Left ventricle myocardium superior (tissue), 1 donor: Measurements from ENCODE around the gene CCNB3. TPM values are rescaled to one million over a fixed set of nuclear protein-coding genes. Genes with fewer than 3 reads are reported as not detected.
"Not testable (repeated sequence)": the region's sequence is repeated elsewhere in the genome, so short reads cannot be mapped to it uniquely, and the experiment has no call there.

Experiments used
- ATAC-seq: fragments of 200-7000 bp; cut with Tn5 transposase; one replicate; pipeline ENCODE4 v1.9.1; 2020; ENCODE audit warnings: mild to moderate bottlenecking, moderate library complexity
- DNase-seq: peaks from one replicate; pipeline ENCODE4 v3.0.0-alpha.2; 2020
- intact Hi-C: fragments of 100-400 bp; cut with micrococcal nuclease; formaldehyde crosslinking; loops from one replicate; pipeline ENCODE4 v1.11.0; 2022
- long read RNA-seq: library from polyadenylated mRNA; unstranded; transcript quantifications from one replicate; pipeline ENCODE4 v2.0.0, GENCODE V29; 2021
- total RNA-seq: library from RNA; stranded (reverse); fragmentation: NEBNext Ultra II Directional; extraction: Animal tissue kit (Norgen Biotek cat#: 25700); gene quantifications from one replicate; pipeline ENCODE4 v1.2.1, GENCODE V29; 2021
- donor health status: DM: no; HTN: yes; CAD: no; lungs with severe emphysema.

CCNB3 gene
- total RNA-seq, result 0.17 TPM
- long read RNA-seq, result 0 reads

GRCh38 chrX:50204364-50204899 lies at the start of gene CCNB3:
TSS of gene CCNB3 (plus strand) at chrX:50204765. CDS start at chrX:50285164, 80,399 bp downstream.
- DNase-seq, result peak; percentile 76
- intact Hi-C loops, result no loop called here
- ATAC-seq, result peak; percentile 92

GRCh38 chrX:50157545-50158135 lies 46.9 kb upstream of the CCNB3 start:
- no peak for ATAC-seq
- peak; percentile 22 for DNase-seq
- intact Hi-C loops, result no loop called here

GRCh38 chrX:50158593-50158992 lies 46.0 kb upstream of the CCNB3 start:
- DNase-seq (no peak), ATAC-seq (no peak)
- intact Hi-C loops, result no loop called here

- ATAC-seq (no peak), DNase-seq (no peak)
- intact Hi-C loops, result no loop called here
Observed at GRCh38 chrX:50161127-50161526, 43.4 kb upstream of the CCNB3 start.

- no peak for ATAC-seq
- intact Hi-C loops, result no loop called here
Observed at GRCh38 chrX:50165727-50166126, 38.8 kb upstream of the CCNB3 start.

GRCh38 chrX:50167366-50167765 lies 37.2 kb upstream of the CCNB3 start:
- ATAC-seq, result no peak
- no peak for DNase-seq
- intact Hi-C loops, result no loop called here

More at GRCh38 chrX:50165727-50166126, 38.8 kb upstream of the CCNB3 start:
- DNase-seq, result no peak

- ATAC-seq (no peak), DNase-seq (no peak)
- intact Hi-C loops, result no loop called here
Observed at GRCh38 chrX:50168241-50168687, 36.3 kb upstream of the CCNB3 start.

- intact Hi-C loops, result no loop called here
- no peak for ATAC-seq
Observed at GRCh38 chrX:50169717-50170116, 34.8 kb upstream of the CCNB3 start.

GRCh38 chrX:50180073-50180940 lies 24.3 kb upstream of the CCNB3 start:
- intact Hi-C loops, result no loop called here
- no peak for ATAC-seq
- DNase-seq, result no peak

More at GRCh38 chrX:50169717-50170116, 34.8 kb upstream of the CCNB3 start:
- DNase-seq, result no peak

GRCh38 chrX:50183891-50184290 lies 20.7 kb upstream of the CCNB3 start:
- intact Hi-C loops, result no loop called here
- ATAC-seq (no peak), DNase-seq (no peak)

- intact Hi-C loops, result no loop called here
- ATAC-seq, result no peak
- DNase-seq, result no peak
Observed at GRCh38 chrX:50188859-50189600, 15.5 kb upstream of the CCNB3 start.

GRCh38 chrX:50198348-50198747 lies 6.2 kb upstream of the CCNB3 start:
- intact Hi-C loops, result no loop called here
- no peak for ATAC-seq
- DNase-seq, result no peak

GRCh38 chrX:50200907-50201306 lies 3.7 kb upstream of the CCNB3 start, which contains the start of gene AKAP4:
TSS of gene AKAP4 (minus strand) at chrX:50201007. CDS start at chrX:50200889, 118 bp downstream.
- no peak for ATAC-seq
- no peak for DNase-seq
- intact Hi-C loops, result no loop called here

GRCh38 chrX:50202539-50202938 lies 2.0 kb upstream of the CCNB3 start:
- intact Hi-C loops, result no loop called here
- ATAC-seq (no peak), DNase-seq (no peak)

GRCh38 chrX:50206753-50207152 lies 2.2 kb downstream of the CCNB3 start:
- intact Hi-C loops, result no loop called here
- DNase-seq (no peak), ATAC-seq (no peak)

- no peak for ATAC-seq
- no peak for DNase-seq
- intact Hi-C loops, result no loop called here
Observed at GRCh38 chrX:50211510-50211909, 6.9 kb downstream of the CCNB3 start.

- ATAC-seq, result no peak
- no peak for DNase-seq
- intact Hi-C loops, result no loop called here
Observed at GRCh38 chrX:50281253-50281652, 76.7 kb downstream of the CCNB3 start.

- ATAC-seq (no peak), DNase-seq (no peak)
- intact Hi-C loops, result no loop called here
Observed at GRCh38 chrX:50327235-50327634, 122.7 kb downstream of the CCNB3 start.

GRCh38 chrX:50332668-50333067 lies 128.1 kb downstream of the CCNB3 start:
- intact Hi-C loops, ATAC-seq, DNase-seq: not testable (repeated sequence)

GRCh38 chrX:50333308-50333707 lies 128.7 kb downstream of the CCNB3 start:
- ATAC-seq, result no peak
- DNase-seq, result no peak
- intact Hi-C loops, result no loop called here
